IPS-NIHi7 (cell line): Measurements from ENCODE around the gene SMPDL3A.

Source experiments
- DNase-seq: peaks from one replicate; pipeline ENCODE4 v3.0.0; 2012; ENCODE audit warnings: mixed read lengths; ENCODE audit errors: extremely low spot score

The SMPDL3A gene

GRCh38 chr6:122804962-122805485 is 16.0 kb downstream of the SMPDL3A start:
- no peak for DNase-seq

GRCh38 chr6:122806291-122806690 is 17.2 kb downstream of the SMPDL3A start:
- DNase-seq: no peak

DNA sequence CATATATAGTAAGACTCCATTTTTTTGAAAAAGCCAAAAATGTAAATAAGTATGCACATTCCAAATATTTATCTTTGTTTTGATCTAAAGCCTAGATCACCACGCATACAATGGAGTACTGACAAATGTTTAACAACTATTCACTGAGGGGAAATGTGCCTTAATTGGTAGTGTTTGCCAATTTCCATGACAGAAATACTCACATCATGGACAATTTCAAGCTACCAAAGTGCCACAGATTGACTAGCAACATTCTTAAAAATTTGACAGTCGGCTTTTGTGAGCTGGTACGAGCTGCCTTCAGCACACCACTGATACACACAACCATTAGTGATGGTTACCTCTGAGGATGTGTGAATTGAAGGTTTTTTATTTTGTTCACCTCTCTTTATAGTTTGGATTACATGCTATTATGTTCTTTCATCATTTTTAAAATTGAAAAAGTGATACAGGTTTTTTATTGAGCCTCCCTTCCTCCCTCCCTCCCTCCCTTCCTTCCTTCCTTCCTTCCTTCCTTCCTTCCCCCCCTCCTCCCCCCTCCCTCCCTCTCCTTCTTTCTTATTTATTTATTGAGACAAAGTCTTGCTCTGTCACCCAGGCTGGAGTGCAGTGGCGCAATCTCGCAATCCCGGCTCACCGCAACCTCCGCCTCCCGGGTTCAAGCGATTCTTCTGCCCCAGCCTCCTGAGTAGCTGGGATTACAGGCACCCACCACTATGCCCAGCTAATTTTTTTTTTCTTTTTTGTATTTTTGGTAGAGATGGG is 19.2 kb downstream of the SMPDL3A start:
- DNase-seq: no peak

DNA sequence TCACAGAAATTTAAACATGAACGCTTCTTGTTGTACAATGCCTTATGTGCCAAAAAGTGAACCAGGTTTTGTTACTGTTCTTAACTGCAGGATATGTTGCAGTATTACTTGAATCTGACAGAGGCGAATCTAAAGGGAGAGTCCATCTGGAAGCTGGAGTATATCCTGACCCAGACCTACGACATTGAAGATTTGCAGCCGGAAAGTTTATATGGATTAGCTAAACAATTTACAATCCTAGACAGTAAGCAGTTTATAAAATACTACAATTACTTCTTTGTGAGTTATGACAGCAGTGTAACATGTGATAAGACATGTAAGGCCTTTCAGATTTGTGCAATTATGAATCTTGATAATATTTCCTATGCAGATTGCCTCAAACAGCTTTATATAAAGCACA is 19.9 kb downstream of the SMPDL3A start:
- no peak for DNase-seq

- no peak for DNase-seq
Measured at GRCh38 chr6:122809691-122810090, 20.6 kb downstream of the SMPDL3A start.

- DNase-seq: no peak
Measured at GRCh38 chr6:122810189-122810588, 21.1 kb downstream of the SMPDL3A start.

- DNase-seq: no peak
Measured at GRCh38 chr6:122817358-122817757, 28.3 kb downstream of the SMPDL3A start.

GRCh38 chr6:122817766-122818165 is 28.7 kb downstream of the SMPDL3A start:
- no peak for DNase-seq

DNA sequence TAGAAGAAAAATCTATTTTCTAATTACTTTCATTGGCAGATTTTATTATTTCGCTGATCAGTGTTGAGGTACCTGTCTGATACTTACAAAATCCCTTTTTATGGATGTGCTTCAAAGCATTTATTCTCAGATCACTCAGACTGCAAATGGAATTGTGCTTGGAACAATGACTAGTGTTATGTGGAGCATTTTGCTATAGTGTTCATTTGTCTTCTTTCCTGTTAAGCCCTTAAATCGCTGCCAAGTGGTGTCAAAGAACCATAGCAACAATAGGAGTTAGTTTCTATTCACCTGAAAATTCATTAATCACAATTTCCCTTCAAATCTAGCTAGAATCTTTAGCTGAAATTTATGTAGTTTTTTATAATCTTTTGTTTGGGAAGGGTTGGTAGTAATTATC is 29.8 kb downstream of the SMPDL3A start:
- no peak for DNase-seq

DNA sequence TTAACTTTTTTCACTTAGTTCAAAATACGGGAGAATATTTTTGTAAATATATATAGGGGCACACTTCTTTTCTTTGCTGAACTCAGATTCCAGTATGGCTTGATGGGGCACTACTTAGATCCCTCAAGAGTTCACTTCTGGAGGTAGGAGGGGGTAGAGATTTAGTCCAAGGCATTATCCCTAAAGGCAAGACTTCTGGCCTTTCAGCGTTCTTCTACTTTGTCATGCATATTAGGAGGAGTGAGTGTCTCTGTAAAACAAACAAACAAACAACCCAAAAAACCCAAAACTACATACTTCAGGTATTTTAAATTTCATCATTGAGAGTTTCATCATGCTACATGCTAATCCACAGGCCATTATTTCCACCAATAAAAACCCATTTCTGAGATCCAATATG is 32.0 kb downstream of the SMPDL3A start:
- no peak for DNase-seq

GRCh38 chr6:122825163-122825562 is 36.1 kb downstream of the SMPDL3A start:
- no peak for DNase-seq

GRCh38 chr6:122829456-122829855 is 40.4 kb downstream of the SMPDL3A start:
- peak; percentile 24 for DNase-seq

DNA sequence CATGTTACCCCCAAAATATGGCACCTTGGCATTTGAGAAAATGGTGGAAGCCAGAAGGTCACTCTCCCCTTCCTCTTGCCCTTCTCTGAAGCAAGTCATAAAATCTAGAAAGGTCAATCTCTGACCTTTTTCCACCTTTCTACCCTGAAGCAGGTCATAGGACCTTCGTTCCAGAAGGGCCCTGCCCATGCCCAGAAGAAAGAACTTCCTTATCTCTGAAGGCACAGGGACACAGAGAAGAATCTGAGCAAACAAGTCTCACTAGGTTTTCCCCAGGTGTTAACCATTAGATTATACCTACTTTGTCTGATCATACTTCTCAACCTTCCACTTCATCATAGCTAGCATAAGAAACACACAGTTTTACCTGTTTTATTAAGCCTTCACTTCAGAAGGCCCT is 42.5 kb downstream of the SMPDL3A start:
- DNase-seq: no peak

DNA sequence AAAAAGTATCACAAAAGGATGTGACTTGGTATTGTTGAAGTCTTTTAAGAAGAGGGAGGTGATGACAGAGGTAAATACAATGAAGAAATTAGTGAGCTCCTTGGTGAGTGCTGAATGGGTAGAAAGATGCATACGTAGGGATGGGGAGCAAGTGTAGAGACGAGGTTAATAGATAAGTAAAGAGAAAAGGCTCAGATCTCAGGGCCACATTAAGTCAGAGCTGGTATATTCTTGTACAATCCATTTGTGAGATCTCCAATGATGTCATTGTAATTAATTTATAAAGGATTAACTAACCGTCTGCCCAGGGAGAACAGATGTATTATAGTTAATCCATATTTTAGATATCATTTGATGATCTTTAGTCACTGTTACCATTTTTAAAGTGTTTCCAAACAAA is 43.4 kb downstream of the SMPDL3A start:
- no peak for DNase-seq

- DNase-seq: peak; percentile 12
Measured at GRCh38 chr6:122833021-122833491, 44.0 kb downstream of the SMPDL3A start.

- DNase-seq: no peak
Measured at GRCh38 chr6:122838060-122838780, 49.2 kb downstream of the SMPDL3A start.

DNA sequence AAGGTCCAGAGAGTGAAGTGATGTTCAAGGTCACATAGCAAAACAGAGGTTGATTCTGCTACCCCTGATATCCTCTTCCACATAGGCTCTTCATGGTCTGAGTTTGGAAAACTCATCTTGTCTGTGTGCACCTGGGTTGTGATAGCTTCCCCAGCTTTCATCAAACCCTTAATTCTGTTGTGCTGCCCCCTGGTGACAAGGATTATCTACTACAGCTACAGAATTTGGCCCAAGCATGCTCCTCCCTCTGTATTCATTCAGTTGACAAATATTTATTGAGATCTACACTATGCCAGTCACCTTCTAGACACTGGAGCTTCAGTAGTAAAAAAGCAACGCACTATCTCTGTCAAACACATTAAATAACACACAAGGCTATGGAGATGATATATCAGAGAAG is 50.4 kb downstream of the SMPDL3A start:
- DNase-seq: peak; percentile 77

- DNase-seq: no peak
Measured at GRCh38 chr6:122839906-122840305, 50.8 kb downstream of the SMPDL3A start.

DNA sequence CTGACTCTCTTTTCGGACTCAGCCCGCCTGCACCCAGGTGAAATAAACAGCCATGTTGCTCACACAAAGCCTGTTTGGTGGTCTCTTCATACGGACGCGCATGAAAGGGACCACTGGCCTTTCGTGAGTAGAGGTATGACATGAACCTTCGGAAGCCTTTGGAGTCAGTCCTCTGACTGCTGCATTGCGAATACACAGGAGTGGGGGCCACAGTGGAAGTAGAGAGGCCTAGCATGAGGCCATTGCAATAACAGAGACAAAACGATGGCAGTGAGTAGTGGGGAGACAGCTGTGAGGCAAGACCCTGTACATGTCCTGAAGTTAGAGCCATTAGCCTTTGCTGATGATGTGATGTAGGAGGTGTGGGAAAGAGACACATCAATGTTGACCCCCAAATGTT is 56.4 kb downstream of the SMPDL3A start:
- no peak for DNase-seq

- DNase-seq: no peak
Measured at GRCh38 chr6:122845916-122846612, 57.0 kb downstream of the SMPDL3A start.

DNA sequence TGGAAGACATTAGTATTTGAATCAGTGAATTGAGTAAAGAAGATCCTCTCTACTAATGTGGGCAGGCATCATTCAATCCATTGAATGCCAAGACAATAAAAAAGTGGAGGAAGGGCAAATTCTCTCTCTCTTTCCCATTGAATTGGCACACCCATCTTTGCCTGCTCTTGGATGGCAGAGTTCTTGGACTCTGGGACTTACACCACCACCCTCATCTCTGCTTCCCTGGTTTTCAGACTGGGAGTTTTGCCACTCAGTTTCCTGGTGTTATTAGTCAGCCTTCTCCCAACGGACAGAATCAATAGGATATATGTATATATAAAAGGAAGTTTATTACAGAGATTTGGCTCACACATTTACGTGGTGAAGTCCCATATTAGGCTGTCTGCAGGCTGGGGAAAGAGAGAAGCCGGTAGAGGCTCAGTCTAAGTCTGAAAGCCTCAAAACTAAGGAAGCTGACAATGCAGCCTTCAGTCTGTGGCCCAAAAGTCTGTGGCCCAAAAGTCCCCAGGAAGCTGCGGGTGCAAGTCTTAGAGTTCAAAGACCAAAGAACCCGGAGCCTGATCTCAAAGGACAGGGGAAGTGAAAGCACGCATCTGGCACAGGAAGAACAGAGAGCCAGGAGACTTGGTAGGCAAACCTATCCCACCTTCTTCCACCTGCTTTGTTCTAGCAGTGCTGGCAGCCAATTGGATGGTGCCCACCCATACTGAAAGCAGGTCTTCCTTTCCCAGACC is 64.4 kb downstream of the SMPDL3A start:
- no peak for DNase-seq
